HG03520 (cell line): ENCODE data around the gene DPP4.
A peak's percentile ranks its signal among the peaks of the same experiment; 100 is the strongest.

Source experiments
- ATAC-seq: cut with Tn5 transposase; IDR thresholded peaks from one replicate; pipeline ENCODE4 v1.9.1; 2021; ENCODE audit warnings: mild to moderate bottlenecking, moderate library complexity; ENCODE audit not compliant: unreplicated experiment

The DPP4 gene

DNA sequence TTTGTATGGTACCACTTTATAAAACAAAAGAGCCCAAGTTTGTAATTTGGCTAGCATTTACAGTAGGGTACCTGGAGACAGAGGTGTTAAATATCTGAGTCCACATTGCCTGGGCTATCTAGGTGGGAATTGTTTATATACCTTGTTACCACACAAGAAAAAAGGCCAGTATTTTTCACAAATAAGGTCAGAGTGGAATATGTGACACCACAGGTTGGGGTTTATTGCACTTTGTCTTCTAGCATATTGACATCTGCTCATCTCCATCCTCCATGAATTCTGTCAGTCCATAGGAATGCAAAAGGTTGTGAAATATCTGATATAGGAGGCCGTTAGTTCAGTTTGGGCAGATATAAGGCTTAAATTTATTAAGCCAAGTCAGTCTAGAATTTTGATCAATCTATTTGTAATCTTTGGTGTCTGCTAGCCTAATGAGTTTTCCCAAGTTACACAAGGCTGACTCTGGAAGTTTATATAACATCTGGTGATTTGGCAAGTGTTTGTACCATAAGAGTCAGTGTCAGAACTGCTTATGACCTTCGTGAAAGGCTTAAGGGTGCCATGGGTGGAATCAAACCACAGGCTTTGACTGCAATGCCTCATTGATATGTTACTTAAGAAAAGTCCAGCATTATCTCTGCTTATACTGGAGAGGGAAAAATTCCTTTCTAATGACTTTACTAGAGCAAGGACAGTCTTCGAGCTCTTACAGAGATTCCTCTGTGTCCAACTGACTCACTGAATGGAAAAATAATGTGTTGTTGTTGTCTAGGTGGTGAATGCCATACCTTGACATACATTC lies 11.3 kb upstream of the DPP4 start:
- ATAC-seq = no peak

- ATAC-seq = no peak
Measured at GRCh38 chr2:162084536-162084935, 10.5 kb upstream of the DPP4 start.

GRCh38 chr2:162082681-162083080 lies 8.7 kb upstream of the DPP4 start:
- ATAC-seq = no peak

DNA sequence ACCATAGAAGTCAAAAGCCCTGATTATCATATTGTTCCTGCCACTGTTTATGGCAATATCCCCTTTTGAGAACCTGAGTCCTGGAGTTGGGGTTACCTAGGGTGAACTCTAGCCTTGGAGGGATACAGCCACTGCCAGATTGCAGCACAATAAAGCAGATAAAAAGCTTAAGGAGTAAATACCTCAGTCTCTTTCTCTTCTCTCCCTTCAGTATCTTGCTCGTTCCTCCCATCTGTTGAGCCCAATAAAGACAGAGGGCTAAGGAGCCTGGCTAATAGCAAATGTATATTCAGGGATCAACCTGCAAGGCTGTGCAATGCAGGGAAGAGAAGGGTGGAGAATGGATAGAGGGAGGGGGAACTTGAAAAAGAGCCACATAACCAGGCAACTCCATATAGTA lies 8.0 kb upstream of the DPP4 start:
- no peak for ATAC-seq

GRCh38 chr2:162079514-162079913 lies 5.5 kb upstream of the DPP4 start:
- no peak for ATAC-seq

GRCh38 chr2:162075689-162076132 lies 1.7 kb upstream of the DPP4 start:
- ATAC-seq = no peak

- no peak for ATAC-seq
Measured at GRCh38 chr2:162074928-162075688, 1.1 kb upstream of the DPP4 start.

GRCh38 chr2:162074632-162074895 lies 549 bp upstream of the DPP4 start:
- no peak for ATAC-seq

DNA sequence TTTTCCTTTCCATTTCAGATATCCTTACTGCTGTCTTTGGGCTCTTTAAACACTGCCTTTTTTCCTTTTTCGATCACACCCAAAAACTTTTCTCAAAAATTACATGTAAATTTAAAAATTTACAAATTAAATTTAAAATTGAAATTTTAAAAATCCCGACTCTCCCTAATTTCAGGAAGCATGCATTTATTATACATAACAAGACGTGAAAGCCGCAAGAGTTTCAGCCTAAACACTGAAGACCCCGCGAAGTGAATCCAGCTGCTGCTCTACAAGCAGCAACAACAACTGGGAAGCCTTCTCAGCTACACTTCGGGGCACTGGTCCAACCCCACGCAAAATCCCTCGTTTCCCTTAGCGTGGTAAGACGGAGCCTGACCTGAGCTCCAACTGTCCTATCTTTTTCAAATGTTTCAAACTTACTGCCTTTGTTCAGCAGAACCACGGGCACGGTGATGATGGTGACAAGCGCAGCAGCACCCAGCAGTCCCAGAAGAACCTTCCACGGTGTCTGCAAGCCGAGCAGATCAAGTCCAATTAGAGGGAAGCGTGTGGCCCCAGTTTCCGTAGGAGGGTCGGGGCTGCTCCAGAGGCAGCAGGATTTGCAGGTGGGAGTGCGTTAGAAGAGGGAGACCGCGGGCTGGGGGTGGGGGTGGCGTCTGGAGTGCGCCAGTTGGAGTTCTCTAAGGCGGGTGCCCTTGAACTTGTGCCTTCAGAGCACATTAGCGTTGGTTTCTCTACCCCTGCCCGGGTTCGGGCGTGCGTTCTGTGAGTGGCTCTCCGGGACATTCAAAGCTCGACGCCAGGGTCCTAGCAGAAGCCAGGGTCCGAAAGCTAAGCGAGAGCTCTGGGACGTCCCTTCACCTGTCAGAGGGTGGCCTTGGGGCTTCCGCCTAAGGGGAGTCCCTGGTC lies 783 bp downstream of the DPP4 start:
- no peak for ATAC-seq

- peak; percentile 62 for ATAC-seq
Measured at GRCh38 chr2:162072181-162072702, 1.8 kb downstream of the DPP4 start.

DNA sequence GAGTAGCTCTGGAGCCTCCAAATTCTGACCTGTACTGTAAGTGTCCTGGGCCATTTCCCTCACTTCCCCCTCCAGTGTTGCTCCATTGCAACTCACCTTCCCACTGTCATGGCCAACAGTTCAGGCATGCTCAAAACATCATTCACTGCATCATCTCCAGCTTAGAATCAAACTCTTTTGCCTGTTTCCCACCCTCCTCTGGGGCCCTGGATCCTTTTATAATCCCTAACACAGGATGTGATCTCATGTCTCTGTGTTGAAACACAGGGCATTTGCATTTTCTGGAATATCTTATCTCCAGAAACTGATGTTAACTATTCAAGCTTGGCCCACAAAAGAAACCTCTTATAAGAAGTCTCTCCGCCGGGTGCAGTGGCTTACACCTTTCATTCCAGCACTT lies 3.0 kb downstream of the DPP4 start:
- ATAC-seq = no peak

- ATAC-seq = no peak
Measured at GRCh38 chr2:162070228-162070936, 3.6 kb downstream of the DPP4 start.

- ATAC-seq = no peak
Measured at GRCh38 chr2:162069267-162069903, 4.6 kb downstream of the DPP4 start.

DNA sequence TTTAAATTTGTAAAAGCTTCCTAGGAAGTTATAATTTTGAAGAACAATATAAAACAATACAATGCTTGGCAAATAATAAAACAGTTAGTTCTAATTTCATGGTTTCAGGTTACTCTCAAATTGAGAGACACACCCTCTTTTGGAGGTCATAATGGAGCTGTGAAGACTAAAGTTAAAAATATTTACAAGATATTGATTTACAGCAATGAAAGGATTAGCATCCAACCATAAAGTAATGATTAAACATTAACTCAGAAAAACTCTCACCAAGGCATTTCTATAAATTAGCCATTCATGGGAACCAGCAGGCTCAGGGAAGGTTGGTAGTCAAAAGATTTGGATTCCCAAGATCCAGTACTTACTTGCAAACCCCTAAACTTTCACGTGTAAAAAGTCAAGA lies 6.4 kb downstream of the DPP4 start:
- no peak for ATAC-seq

DNA sequence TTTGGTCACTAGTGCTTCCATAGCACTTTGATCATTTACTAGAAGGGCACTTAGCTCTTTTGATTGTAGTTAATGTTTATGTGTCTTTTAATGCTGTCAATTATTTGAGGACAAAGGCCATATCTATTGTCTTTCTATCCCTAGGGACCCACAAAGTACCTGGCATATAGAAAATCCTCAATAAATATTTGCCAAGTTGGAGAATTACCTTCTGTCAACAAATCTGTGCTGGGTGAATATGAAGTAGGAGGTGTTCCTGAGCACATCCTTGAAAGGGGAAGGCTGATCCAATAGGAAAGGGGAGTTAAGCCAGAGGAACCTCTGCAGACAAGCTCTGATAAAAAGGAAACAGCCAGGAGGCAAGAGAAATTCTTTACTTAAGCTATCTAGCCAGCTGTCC lies 8.2 kb downstream of the DPP4 start:
- no peak for ATAC-seq

GRCh38 chr2:162063899-162064298 lies 10.1 kb downstream of the DPP4 start:
- no peak for ATAC-seq

GRCh38 chr2:162063281-162063680 lies 10.7 kb downstream of the DPP4 start:
- no peak for ATAC-seq

GRCh38 chr2:162062559-162062958 lies 11.5 kb downstream of the DPP4 start:
- no peak for ATAC-seq

DNA sequence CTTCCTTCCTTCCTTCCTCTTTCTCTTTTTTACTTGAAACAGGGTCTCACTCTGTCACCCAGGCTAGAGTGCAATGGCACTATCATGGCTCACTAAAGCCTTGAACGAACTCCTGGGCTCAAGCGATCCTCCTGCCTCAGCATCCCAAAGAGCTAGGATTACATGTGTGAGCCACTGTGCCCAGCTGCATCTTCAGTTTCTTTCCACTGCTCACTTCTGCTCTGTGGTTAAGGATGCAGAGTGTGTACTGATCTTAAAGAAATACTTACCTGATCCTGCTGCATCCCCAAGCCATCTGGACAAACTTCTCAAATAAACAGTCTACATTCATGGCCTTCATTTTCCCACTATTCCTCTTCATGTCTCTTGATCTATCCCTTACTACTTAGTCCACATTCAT lies 13.0 kb downstream of the DPP4 start:
- ATAC-seq = no peak

- ATAC-seq = no peak
Measured at GRCh38 chr2:162060532-162060931, 13.5 kb downstream of the DPP4 start.
